GM19372 (cell line): ENCODE results near the gene CLCNKB.

Source experiments
- ATAC-seq: cut with Tn5 transposase; IDR thresholded peaks from one replicate; pipeline ENCODE4 v1.9.1; 2021; ENCODE audit warnings: mild to moderate bottlenecking, low read depth, moderate library complexity; ENCODE audit not compliant: unreplicated experiment

The CLCNKB gene

GRCh38 chr1:16091296-16091695, 47.7 kb downstream of the CLCNKB start:
- no peak for ATAC-seq

DNA sequence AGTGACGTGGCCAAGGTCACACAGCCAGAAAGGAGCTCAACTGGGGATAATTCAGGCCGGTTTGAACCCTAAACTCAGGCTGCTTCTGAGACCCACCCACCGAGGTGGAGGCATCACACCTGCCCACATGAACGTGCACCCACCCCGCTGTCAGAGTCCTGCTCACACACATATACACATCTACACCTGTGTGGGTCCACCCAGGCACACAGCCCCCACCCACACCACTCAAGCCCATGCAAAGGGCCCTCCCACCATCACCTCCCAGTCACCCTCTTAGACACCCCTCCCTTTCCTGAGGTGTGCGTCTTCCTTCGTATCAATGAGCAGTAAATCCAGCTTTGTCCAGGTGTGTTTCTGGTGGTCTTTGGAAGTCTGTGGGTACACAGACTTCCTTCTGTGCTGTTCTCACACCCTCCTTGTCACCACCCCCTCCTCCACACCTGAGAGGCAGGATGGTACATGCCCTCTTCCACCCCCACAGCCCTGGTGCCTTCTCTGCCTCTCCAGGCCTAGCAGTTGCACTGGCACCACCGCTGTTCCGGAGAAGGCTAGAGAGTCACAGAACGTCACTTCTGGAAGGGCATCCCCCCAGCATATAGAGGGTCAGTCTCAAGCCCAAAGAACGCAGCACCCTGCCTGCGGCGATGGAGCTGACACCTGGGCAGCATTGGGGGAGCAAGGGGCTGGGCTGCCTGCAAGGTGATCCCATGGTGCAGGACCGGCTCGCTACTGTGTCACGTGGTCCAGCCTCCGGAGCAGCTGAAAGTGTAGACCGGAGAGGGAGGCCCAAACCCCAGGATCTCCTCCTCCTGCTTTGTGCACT, 48.7 kb downstream of the CLCNKB start:
- ATAC-seq, result no peak

- ATAC-seq, result no peak
Observed at GRCh38 chr1:16092923-16093511, 49.4 kb downstream of the CLCNKB start.

DNA sequence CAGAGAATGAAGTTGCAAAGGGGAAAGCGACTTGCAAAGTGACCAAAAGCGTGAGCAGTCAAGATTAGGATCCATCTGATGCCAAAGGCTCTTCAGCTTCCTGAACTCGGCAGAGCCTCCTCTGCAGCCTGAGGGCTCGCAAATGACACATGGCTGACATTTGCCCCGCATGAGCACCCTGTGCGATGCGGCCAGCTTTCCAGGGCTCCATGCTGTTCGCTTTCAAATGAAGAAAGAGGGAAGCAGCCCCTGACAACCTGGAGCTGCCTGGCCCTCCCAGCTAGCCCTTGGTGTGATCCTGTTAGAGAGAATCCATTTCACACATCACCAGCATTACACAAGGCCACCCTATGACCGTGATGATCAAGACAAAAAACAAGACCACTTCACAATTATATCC, 50.0 kb downstream of the CLCNKB start:
- ATAC-seq, result no peak

GRCh38 chr1:16094453-16095158, 51.0 kb downstream of the CLCNKB start:
- ATAC-seq, result no peak

DNA sequence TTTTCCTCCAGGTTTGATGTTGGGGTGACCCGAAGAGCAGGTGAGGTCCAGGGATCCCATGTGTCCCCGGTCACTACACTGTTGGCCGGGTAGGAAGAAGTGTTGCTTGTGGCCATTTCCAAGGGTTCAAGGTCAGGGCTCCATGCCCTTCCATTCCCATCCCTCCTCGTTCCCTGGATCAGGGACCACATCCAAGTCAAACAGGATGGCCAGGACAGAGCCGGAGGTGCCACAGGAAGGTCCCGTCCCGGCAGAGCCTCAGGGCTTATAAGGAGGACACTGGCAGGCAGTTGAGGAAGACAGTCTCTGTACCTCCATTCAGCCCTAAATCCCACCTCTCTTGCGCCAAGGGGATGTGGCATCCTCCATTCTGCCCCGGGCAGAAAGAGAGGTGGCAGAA, 51.9 kb downstream of the CLCNKB start:
- ATAC-seq, result no peak

DNA sequence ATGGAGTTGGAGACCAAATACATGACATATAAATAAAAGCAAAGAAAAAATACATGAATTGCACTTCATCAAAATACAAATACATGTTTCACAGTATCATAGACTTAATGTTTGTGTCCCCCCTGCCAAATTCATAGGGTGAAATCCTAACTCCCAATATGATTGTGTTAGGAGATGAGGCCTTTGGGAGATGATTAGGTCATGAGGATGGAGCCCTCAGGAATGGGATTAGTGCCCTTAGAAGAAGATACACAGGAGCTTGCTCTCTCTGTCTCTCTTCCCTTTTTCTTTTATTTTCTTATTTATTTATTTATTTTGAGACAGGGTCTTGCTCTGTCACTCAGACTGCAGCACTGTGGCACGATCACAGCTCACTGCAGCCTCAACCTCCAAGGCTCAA, 55.8 kb downstream of the CLCNKB start:
- ATAC-seq, result no peak

DNA sequence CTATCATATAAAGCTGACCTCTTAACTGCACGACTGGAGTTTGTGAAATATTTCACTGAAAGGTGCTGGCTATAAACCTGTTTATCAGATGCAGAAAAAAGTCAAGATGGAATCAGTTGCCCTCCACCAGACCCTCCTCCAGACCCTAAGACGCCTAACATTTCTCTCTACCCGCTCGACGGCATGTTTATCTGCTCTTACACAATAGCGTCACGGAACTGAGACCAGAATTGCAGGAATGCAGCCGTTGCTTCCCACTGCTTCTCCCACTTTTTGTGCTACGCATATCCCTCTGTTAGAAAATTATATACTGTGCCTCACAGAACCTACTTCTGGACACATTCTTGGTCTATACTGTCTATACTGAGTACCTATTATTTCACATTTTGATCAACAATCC, 58.0 kb downstream of the CLCNKB start:
- ATAC-seq, result no peak
